Tibial artery (tissue), 4 donors: ENCODE results near the gene DCAF4.

Experiments
- DNase-seq, 2 donors: peaks; one replicate each; pipeline ENCODE4 v3.0.0-alpha.2; 2019
- H3K27ac ChIP-seq, 2 donors: fragments of 200-600 bp; sonication (generic) in 1 of 2; 1 replicate in 1 of 2; 2 replicates in 1 of 2; pipeline ENCODE4 v1.5.1; 2018 to 2019; ENCODE audit warnings: mild to moderate bottlenecking in 1 of 2
- H3K27me3 ChIP-seq, 2 donors: fragments of 200-600 bp; sonication (generic) in 1 of 2; one replicate each; pipeline versions ENCODE4 v1.5.1 to v1.6.0; 2016 to 2019
- H3K36me3 ChIP-seq, 3 donors: fragments of 200-600 bp; sonication (generic) in 2 of 3; one replicate each; pipeline ENCODE4 v1.5.1; 2016 to 2019; ENCODE audit warnings: mild to moderate bottlenecking in 2 of 3
- H3K4me1 ChIP-seq, 4 donors: fragments of 200-600 bp; sonication (generic) in 2 of 4; 1 replicate in 3 of 4; 2 replicates in 1 of 4; pipeline ENCODE4 v1.5.1; 2016 to 2019
- H3K4me3 ChIP-seq, 2 donors: fragments of 200-600 bp; sonication (generic) in 1 of 2; 1 replicate in 1 of 2; 2 replicates in 1 of 2; pipeline ENCODE4 v1.5.1; 2018 to 2019; ENCODE audit warnings: mild to moderate bottlenecking in 2 of 2
- H3K9me3 ChIP-seq, 3 donors: fragments of 200-600 bp; sonication (generic) in 1 of 3; one replicate each; pipeline ENCODE4 v1.5.1; 2016 to 2019
- CTCF ChIP-seq, 2 experiments: fragments of 200-600 bp in 1 of 2; fragments of 450-650 bp in 1 of 2; IDR thresholded peaks; one replicate each; pipeline ENCODE4 v1.5.1; 2017 to 2019; ENCODE audit warnings: antibody characterized with exemption in 2 of 2, mild to moderate bottlenecking in 1 of 2, moderate library complexity in 1 of 2
- intact Hi-C: fragments of 100-400 bp; cut with DNase I; formaldehyde crosslinking; loops from one replicate; pipeline ENCODE4 v1.15.0; 2023; ENCODE audit warnings: low total_unique reads

Gene DCAF4

GRCh38 chr14:72986214-72986613 lies 60.0 kb downstream of the DCAF4 start:
- H3K9me3 ChIP-seq, result no peaks in the 10 kb centered on the region
- no peak for DNase-seq

GRCh38 chr14:72986857-72987256 lies 60.6 kb downstream of the DCAF4 start:
- DNase-seq, result no peak
- no peaks in the 10 kb centered on the region for H3K9me3 ChIP-seq
- intact Hi-C loops, result no loop called here
- H3K27me3 ChIP-seq, result no peaks in the 10 kb centered on the region
- H3K27ac ChIP-seq, result no peak overlapping the region
- H3K36me3 ChIP-seq, result peaks cover 24 to 61% (median 41%) of the 10 kb centered on the region in 3 donors
- TF ChIP-seq CTCF (IDR thresholded peaks at IDR 0.05), result no peak
- no peaks in the 10 kb centered on the region for H3K4me1 ChIP-seq
- H3K4me3 ChIP-seq, result no peak overlapping the region

More at GRCh38 chr14:72986214-72986613, 60.0 kb downstream of the DCAF4 start:
- no peaks in the 10 kb centered on the region for H3K27me3 ChIP-seq
- H3K4me3 ChIP-seq, result no peak overlapping the region
- H3K36me3 ChIP-seq, result peaks cover 28 to 63% (median 42%) of the 10 kb centered on the region in 3 donors
- intact Hi-C loops, result no loop called here
- no peak for TF ChIP-seq CTCF (IDR thresholded peaks at IDR 0.05)
- H3K27ac ChIP-seq, result no peak overlapping the region
- no peaks in the 10 kb centered on the region for H3K4me1 ChIP-seq

DNA sequence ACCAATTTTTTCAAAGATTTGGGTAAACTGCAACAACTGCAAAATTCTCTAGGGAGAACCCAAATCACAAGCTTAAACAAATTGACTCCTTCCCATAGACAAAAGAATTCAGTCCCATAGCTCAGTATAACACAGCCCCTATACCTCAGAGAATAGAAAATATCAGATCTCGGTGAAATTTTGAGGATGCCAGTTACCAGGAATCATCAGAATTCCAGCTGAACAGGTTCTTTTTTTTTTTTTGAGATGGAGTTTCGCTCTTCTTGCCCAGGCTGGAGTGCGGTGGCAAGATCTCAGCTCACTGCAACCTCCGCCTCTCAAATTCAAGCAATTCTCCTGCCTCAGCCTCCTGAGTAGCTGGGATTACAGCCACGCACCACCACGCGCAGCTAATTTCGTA lies 63.9 kb downstream of the DCAF4 start:
- H3K4me3 ChIP-seq, result no peak overlapping the region
- no peak for DNase-seq
- intact Hi-C loops, result no loop called here
- H3K4me1 ChIP-seq, result no peaks in the 10 kb centered on the region
- no peaks in the 10 kb centered on the region for H3K9me3 ChIP-seq
- H3K27me3 ChIP-seq, result no peaks in the 10 kb centered on the region
- peaks cover 34 to 62% (median 53%) of the 10 kb centered on the region in 3 donors for H3K36me3 ChIP-seq
- no peak overlapping the region for H3K27ac ChIP-seq
- TF ChIP-seq CTCF (IDR thresholded peaks at IDR 0.05), result no peak

GRCh38 chr14:72996916-72997315 lies 70.7 kb downstream of the DCAF4 start:
- Histone ChIP-seq H3K27ac (no peak overlapping the region), H3K4me1 (peaks cover 0 to 5% (median 0%) of the 10 kb centered on the region in 4 donors), H3K4me3 (no peak overlapping the region), H3K36me3 (peaks cover 42 to 65% (median 61%) of the 10 kb centered on the region in 3 donors), H3K27me3 (no peaks in the 10 kb centered on the region), H3K9me3 (no peaks in the 10 kb centered on the region)
- no peak for TF ChIP-seq CTCF (IDR thresholded peaks at IDR 0.05)
- intact Hi-C loops, result no loop called here
- no peak for DNase-seq

- H3K4me3 ChIP-seq, result no peak overlapping the region
- intact Hi-C loops, result no loop called here
- no peaks in the 10 kb centered on the region for H3K9me3 ChIP-seq
- TF ChIP-seq CTCF (IDR thresholded peaks at IDR 0.05), result no peak
- DNase-seq, result no peak
- H3K4me1 ChIP-seq, result peaks cover 0 to 17% (median 0%) of the 10 kb centered on the region in 4 donors
- H3K36me3 ChIP-seq, result peaks cover 29 to 50% (median 46%) of the 10 kb centered on the region in 3 donors
- no peak overlapping the region for H3K27ac ChIP-seq
- H3K27me3 ChIP-seq, result no peaks in the 10 kb centered on the region
Observed at GRCh38 chr14:72998252-72998903, 72.1 kb downstream of the DCAF4 start.
